Liver (tissue), 9 donors: Measurements from ENCODE around the gene RTN4R. TPM values are rescaled to one million over a fixed set of nuclear protein-coding genes. Genes with fewer than 3 reads are reported as not detected.

ENCODE experiments used
- DNase-seq: peaks from one replicate; pipeline ENCODE4 v3.0.0-alpha.2; 2017; ENCODE audit warnings: low spot score
- H3K27ac ChIP-seq, 2 donors: one replicate each; pipeline ENCODE4 v1.7.0; 2013; ENCODE audit warnings: inconsistent platforms in 2 of 2, low read length in 2 of 2, control low read depth in 1 of 2, low read depth in 1 of 2, mild to moderate bottlenecking in 1 of 2
- H3K27me3 ChIP-seq, 4 donors: one replicate each; pipeline versions ENCODE4 v1.6.1 to v1.7.0; 2013; ENCODE audit warnings: low read length in 3 of 4, inconsistent platforms in 1 of 4, mild to moderate bottlenecking in 1 of 4, moderate library complexity in 1 of 4; ENCODE audit not compliant: control insufficient read depth in 4 of 4, insufficient read depth in 4 of 4
- H3K36me3 ChIP-seq, 4 donors: one replicate each; pipeline versions ENCODE4 v1.6.1 to v1.7.0; 2013; ENCODE audit warnings: low read length in 3 of 4, mild to moderate bottlenecking in 3 of 4, low read depth in 1 of 4, moderate library complexity in 1 of 4; ENCODE audit not compliant: control insufficient read depth in 4 of 4, insufficient read depth in 3 of 4
- H3K4me1 ChIP-seq, 4 donors: one replicate each; pipeline versions ENCODE4 v1.6.1 to v1.7.0; 2013; ENCODE audit warnings: low read length in 3 of 4, mild to moderate bottlenecking in 3 of 4, moderate library complexity in 1 of 4; ENCODE audit not compliant: control insufficient read depth in 4 of 4, insufficient read depth in 4 of 4
- H3K4me3 ChIP-seq, 3 donors: one replicate each; pipeline versions ENCODE4 v1.6.1 to v1.7.0; 2013; ENCODE audit warnings: low read length in 3 of 3, control low read depth in 1 of 3, low read depth in 1 of 3, mild to moderate bottlenecking in 1 of 3
- H3K9ac ChIP-seq, 2 donors: one replicate each; pipeline ENCODE4 v1.7.0; 2013; ENCODE audit warnings: low read length in 2 of 2, mild to moderate bottlenecking in 2 of 2, moderate library complexity in 2 of 2, control low read depth in 1 of 2, low read depth in 1 of 2
- H3K9me3 ChIP-seq, 4 donors: one replicate each; pipeline versions ENCODE4 v1.6.1 to v1.7.0; 2013; ENCODE audit warnings: low read length in 3 of 4; ENCODE audit not compliant: control insufficient read depth in 4 of 4
- ATF3 ChIP-seq: IDR thresholded peaks from 2 replicates; pipeline ENCODE4 v1.6.1; 2016; ENCODE audit warnings: antibody characterized with exemption
- CTCF ChIP-seq: fragments of 150-350 bp; IDR thresholded peaks from 2 replicates; pipeline ENCODE4 v1.5.1; 2017; ENCODE audit warnings: improper control_type of control experiment, low read depth, low read length; ENCODE audit not compliant: missing input control
- EGR1 ChIP-seq, 2 donors: IDR thresholded peaks; 2 replicates each; pipeline ENCODE4 v1.6.1; 2016 to 2018; ENCODE audit warnings: antibody characterized with exemption in 2 of 2, low read depth in 2 of 2
- FOXA1 ChIP-seq: IDR thresholded peaks from 2 replicates; pipeline ENCODE4 v1.6.1; 2016; ENCODE audit warnings: antibody characterized with exemption
- FOXA2 ChIP-seq: IDR thresholded peaks from 2 replicates; pipeline ENCODE4 v1.6.1; 2016; ENCODE audit warnings: antibody characterized with exemption
- GABPA ChIP-seq, 2 donors: IDR thresholded peaks in 1 of 2; conservative IDR thresholded peaks in 1 of 2; 2 replicates each; pipeline ENCODE4 v1.6.1; 2016; ENCODE audit warnings: antibody characterized with exemption in 2 of 2, mild to moderate bottlenecking in 1 of 2, moderate library complexity in 1 of 2
- HNF4A ChIP-seq, 2 donors: conservative IDR thresholded peaks; 2 replicates each; pipeline ENCODE4 v1.6.1; 2016; ENCODE audit warnings: antibody characterized with exemption in 2 of 2, mild to moderate bottlenecking in 2 of 2
- HNF4G ChIP-seq: IDR thresholded peaks from 2 replicates; pipeline ENCODE4 v1.6.1; 2016; ENCODE audit warnings: antibody characterized with exemption
- JUND ChIP-seq, 2 donors: IDR thresholded peaks; 2 replicates each; pipeline ENCODE4 v1.6.1; 2016; ENCODE audit warnings: antibody characterized with exemption in 2 of 2
- MAX ChIP-seq: IDR thresholded peaks from 2 replicates; pipeline ENCODE4 v1.6.1; 2016; ENCODE audit warnings: antibody characterized with exemption
- NR2F2 ChIP-seq: IDR thresholded peaks from 2 replicates; pipeline ENCODE4 v1.6.1; 2016; ENCODE audit warnings: antibody characterized with exemption
- RAD21 ChIP-seq, 2 donors: IDR thresholded peaks; 2 replicates each; pipeline ENCODE4 v1.6.1; 2016; ENCODE audit warnings: antibody characterized with exemption in 2 of 2, mild to moderate bottlenecking in 2 of 2
- REST ChIP-seq: IDR thresholded peaks from 2 replicates; pipeline ENCODE4 v1.6.1; 2016; ENCODE audit warnings: antibody characterized with exemption, mild to moderate bottlenecking
- RXRA ChIP-seq, 2 donors: IDR thresholded peaks; 2 replicates each; pipeline ENCODE4 v1.6.1; 2017 to 2018; ENCODE audit warnings: antibody characterized with exemption in 2 of 2, mild to moderate bottlenecking in 1 of 2
- SP1 ChIP-seq: IDR thresholded peaks from 2 replicates; pipeline ENCODE4 v1.6.1; 2018; ENCODE audit warnings: antibody characterized with exemption, mild to moderate bottlenecking
- TAF1 ChIP-seq: conservative IDR thresholded peaks from 2 replicates; pipeline ENCODE4 v1.6.1; 2016; ENCODE audit warnings: antibody characterized with exemption, mild to moderate bottlenecking
- YY1 ChIP-seq: IDR thresholded peaks from 2 replicates; pipeline ENCODE4 v1.6.1; 2016; ENCODE audit warnings: antibody characterized with exemption, mild to moderate bottlenecking
- ZBTB33 ChIP-seq: IDR thresholded peaks from 2 replicates; pipeline ENCODE4 v1.6.1; 2016; ENCODE audit warnings: antibody characterized with exemption
- WGBS: extraction: QIAGEN DNeasy Blood & Tissue Kit; methylation state at CpG from one replicate; pipeline ENCODE4 v1.1.7; 2013; 5-methylcytosine and 5-hydroxymethylcytosine counted together
- polyA plus RNA-seq, 2 donors: library from polyadenylated mRNA; stranded (reverse) in 1 of 2; unstranded in 1 of 2; fragments of 200-250 nt in 1 of 2; fragments of >200 nt in 1 of 2; fragmentation: Nextera tagmentation in 1 of 2; extraction: Ambion mirVana in 1 of 2; gene quantifications; one replicate each; pipeline versions ENCODE4 v1.2.1 to v1.2.3, GENCODE V29; 2013 to 2015
- total RNA-seq, 2 donors: library from RNA; depleted of rRNA; stranded (reverse); fragments of >200 nt; gene quantifications; one replicate each; pipeline ENCODE4 v1.2.3, GENCODE V29; 2014
- donor health status: healthy.
- donor health status: healthy.
- donor health status: healthy.
- donor health status: healthy.
- donor health status: healthy.

Gene RTN4R
- total and polyA plus RNA-seq, 4 donors, result 0.33 to 10.4 (median 1.1) TPM

GRCh38 chr22:20203142-20203551 is 65.0 kb downstream of the RTN4R start:
- whole genome bisulfite sequencing, result 42% methylated on average over 4 of the region's 4 CpGs
- Histone ChIP-seq H3K36me3 (no peaks in the 10 kb centered on the region), H3K27ac (peak overlapping the region; percentile 52 to 78), H3K4me3 (no peak overlapping the region), H3K4me1 (peaks cover 21 to 50% (median 40%) of the 10 kb centered on the region in 4 donors), H3K9ac (no peak overlapping the region), H3K9me3 (no peaks in the 10 kb centered on the region), H3K27me3 (no peaks in the 10 kb centered on the region)
- no peak for TF ChIP-seq RXRA (IDR thresholded peaks at IDR 0.05)
- peak in 1 of 2 donors; percentile 1 for TF ChIP-seq HNF4A (conservative IDR thresholded peaks at IDR 0.05)
- no peak for DNase-seq

GRCh38 chr22:20201837-20202392 is 66.2 kb downstream of the RTN4R start:
- Histone ChIP-seq H3K4me3 (no peak overlapping the region), H3K9me3 (no peaks in the 10 kb centered on the region), H3K27ac (no peak overlapping the region), H3K9ac (no peak overlapping the region), H3K4me1 (peaks cover 22 to 43% (median 28%) of the 10 kb centered on the region in 4 donors), H3K36me3 (no peaks in the 10 kb centered on the region), H3K27me3 (no peaks in the 10 kb centered on the region)
- WGBS, result 92% methylated on average over 13 of the region's 13 CpGs
- TF ChIP-seq HNF4G, result no peak
- TF ChIP-seq RXRA (IDR thresholded peaks at IDR 0.05), result no peak
- no peak for TF ChIP-seq HNF4A (conservative IDR thresholded peaks at IDR 0.05)
- no peak for TF ChIP-seq FOXA1
- TF ChIP-seq FOXA2, result no peak
- no peak for TF ChIP-seq RAD21 (IDR thresholded peaks at IDR 0.05)
- no peak for TF ChIP-seq GABPA (IDR thresholded peaks at IDR 0.05 in 1 of 2, conservative IDR thresholded peaks at IDR 0.05 in 1 of 2)
- TF ChIP-seq ATF3, result no peak
- no peak for TF ChIP-seq JUND (IDR thresholded peaks at IDR 0.05)
- TF ChIP-seq REST, result no peak
- no peak for TF ChIP-seq YY1
- TF ChIP-seq TAF1, result no peak
- TF ChIP-seq NR2F2, result no peak
- no peak for TF ChIP-seq CTCF
- TF ChIP-seq MAX, result no peak
- no peak for TF ChIP-seq ZBTB33
- TF ChIP-seq SP1, result no peak
- TF ChIP-seq EGR1 (IDR thresholded peaks at IDR 0.05; ENCODE audit: low read depth in 2 of 2), result no peak
- DNase-seq, result no peak
